GM18505 (cell line): Measurements from ENCODE around the gene SOX6.
"Not testable (repeated sequence)": the region's sequence is repeated elsewhere in the genome, so short reads cannot be mapped to it uniquely, and the experiment has no call there.

Experiments
- ATAC-seq: cut with Tn5 transposase; IDR thresholded peaks from one replicate; pipeline ENCODE4 v1.9.1; 2021; ENCODE audit not compliant: unreplicated experiment
- POLR2A ChIP-seq: IDR thresholded peaks from 4 replicates; pipeline ENCODE4 v1.6.1; 2011; ENCODE audit warnings: borderline replicate concordance; ENCODE audit not compliant: insufficient read depth, insufficient read length; ENCODE audit errors: extremely low read depth

Gene SOX6

DNA sequence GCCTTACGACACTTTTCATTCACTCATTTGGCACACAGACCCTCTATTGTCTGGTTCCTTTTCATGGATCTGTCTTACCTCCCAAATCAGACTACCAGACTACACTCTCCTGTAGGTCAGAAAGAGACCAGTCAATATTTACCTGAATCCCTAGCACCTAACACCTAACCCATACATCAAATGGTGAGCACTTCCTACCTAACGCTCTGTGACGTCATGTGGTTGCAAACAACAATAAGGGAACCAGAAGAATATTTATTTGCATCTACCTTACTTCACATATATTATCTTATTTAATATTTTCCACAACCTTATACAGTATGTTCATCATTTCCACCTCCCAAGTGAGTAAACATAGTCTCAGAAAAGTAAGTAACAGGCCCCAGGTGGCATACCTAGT is 323.4 kb downstream of the SOX6 start:
- no peak for TF ChIP-seq POLR2A
- no peak for ATAC-seq

DNA sequence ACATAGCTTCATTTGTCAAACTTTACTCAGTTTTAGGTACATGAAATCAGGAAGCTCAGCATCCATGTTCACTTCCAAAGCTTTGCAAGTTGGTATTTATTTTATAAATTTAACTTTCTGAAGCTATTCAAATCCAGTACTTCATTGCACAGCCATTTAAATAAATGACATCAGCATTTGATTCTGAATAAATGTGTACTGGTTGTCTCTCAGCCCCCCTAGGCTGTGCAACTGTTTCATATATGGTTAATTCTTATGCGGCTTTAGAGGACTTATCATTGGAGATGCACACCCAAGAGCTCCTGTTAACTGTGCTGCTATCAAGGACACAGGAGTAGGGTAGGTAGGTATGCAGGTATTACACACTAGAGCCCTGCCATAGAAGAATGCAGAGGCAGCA is 325.1 kb downstream of the SOX6 start:
- ATAC-seq, result no peak
- no peak for TF ChIP-seq POLR2A

DNA sequence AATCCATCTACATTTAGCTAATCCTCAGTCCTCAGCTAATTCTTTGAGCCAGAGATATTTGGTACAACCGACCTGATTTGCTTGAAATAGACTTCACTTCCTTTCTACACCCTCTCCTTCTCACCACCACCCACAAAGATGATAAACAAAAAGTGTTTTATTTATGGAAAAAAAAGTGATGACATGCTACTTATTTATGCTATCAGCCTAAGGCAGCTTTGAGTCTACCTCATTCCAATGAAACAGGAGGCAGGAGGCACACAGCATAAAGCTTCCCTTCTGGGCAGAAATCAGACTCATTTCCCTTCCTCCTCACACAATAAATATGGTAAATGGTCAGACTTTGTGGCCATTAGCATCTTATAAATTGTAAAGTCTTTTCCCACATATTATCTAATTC is 325.7 kb downstream of the SOX6 start:
- ATAC-seq, result no peak
- TF ChIP-seq POLR2A, result no peak

DNA sequence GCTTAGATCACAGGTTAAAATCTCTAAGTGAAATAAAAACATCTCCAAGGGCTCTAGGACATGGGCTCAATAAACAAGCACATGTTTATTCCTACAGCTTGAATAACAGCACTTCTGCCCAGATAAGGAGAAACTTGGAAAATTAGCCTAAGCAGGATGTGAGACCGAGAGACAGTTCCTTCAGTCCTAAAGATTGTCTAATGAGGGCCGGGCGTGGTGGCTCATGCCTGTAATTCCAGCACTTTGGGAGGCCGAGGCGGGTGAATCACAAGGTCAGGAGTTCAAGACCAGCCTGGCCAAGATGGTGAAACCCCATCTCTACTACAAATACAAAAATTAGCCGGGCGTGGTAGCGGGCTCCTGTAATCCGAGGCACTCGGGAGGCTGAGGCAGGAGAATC is 327.2 kb downstream of the SOX6 start:
- not testable (repeated sequence) for ATAC-seq

DNA sequence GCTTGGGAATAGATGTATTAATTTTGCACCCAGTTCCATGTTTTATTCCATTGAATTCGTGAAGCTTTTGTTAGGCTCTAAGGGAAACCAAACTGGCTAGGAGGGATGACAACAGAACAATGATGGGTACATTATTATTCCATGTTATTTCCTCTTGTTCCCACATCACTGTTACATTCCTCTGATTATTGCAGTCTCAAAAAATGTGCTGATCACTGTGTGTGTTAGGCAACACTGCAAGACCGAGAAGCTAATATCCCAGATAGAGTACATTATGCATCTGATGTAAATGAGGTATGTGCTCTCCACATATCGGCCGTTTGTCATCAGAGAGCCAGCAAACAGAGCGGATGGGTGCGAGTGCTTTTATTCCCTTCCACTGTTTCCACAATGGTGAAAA is 327.9 kb downstream of the SOX6 start:
- ATAC-seq, result no peak

DNA sequence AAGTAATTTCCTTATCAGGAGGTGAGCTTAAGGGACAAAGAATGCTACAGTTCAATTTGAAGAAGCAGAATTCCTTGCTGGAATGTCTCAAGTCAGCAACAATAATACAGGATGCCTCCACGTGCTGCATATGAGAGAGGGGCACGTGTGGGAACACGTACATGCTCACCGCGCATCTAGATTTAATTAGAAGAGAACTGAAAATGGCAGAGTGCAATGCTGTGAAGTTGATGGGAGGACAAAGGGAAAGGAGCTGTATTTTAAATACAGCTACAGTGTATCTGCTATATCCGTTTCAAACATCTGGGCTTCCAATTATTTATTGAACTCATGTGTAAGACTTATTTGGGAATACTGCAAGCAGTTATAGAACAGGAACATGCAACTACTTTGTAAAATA is 328.7 kb downstream of the SOX6 start:
- ATAC-seq, result no peak
- TF ChIP-seq POLR2A, result no peak

More for the DNA sequence above, 327.9 kb downstream of the SOX6 start:
- no peak for TF ChIP-seq POLR2A

DNA sequence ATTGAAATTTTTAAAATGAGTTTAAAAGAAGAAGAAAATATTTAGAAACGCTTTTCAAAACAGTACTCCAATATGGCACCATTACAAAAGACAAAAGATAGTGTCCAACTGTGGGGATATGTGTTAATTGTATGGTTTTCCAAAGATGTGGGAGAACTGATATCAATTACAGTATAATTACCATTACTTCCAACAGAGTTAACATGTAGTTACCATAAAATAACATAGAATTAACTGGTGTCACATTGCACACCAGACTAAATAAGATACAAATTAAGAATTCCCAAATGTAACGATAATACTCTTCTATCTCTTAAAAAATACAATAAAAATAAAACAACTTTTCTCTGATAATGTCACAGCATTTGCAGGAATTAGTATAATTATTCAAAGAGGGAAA is 329.5 kb downstream of the SOX6 start:
- no peak for ATAC-seq
- no peak for TF ChIP-seq POLR2A

DNA sequence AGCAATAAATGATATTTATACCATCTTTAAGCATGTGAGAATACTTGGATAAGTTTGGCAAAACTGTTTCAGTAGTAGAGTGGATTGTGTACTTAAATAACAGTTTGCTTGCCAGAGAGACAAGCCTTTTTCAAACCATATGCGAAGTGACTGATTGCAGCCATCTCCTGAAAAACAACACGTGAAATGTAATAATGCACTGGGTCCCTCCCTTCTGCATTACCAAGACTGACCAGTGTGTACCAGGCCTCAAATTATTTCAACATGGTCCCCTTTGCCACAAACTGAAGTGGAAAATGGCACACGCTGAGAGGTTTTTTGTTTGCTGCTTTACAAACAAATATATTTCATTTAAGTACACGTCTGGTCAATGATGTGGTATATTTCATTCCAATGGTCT is 337.4 kb downstream of the SOX6 start:
- no peak for TF ChIP-seq POLR2A
- ATAC-seq, result no peak

DNA sequence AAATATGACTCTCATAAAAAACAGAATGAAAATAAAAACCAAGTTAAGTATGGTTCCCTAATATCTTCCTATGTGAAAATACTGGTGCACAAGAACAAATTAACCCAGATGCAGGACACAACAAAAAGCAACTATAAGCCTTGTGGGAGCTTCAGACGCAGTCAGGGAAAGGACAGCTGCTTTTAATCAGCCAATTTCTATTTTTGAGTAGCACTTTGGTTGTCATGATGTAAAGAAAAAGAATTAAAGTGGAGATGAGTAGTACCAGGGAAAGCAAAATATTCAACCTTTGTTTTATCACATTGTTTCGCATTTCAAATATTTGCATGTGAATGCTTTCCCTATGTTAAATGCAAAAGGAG is 339.9 kb downstream of the SOX6 start:
- no peak for ATAC-seq
- TF ChIP-seq POLR2A, result no peak

DNA sequence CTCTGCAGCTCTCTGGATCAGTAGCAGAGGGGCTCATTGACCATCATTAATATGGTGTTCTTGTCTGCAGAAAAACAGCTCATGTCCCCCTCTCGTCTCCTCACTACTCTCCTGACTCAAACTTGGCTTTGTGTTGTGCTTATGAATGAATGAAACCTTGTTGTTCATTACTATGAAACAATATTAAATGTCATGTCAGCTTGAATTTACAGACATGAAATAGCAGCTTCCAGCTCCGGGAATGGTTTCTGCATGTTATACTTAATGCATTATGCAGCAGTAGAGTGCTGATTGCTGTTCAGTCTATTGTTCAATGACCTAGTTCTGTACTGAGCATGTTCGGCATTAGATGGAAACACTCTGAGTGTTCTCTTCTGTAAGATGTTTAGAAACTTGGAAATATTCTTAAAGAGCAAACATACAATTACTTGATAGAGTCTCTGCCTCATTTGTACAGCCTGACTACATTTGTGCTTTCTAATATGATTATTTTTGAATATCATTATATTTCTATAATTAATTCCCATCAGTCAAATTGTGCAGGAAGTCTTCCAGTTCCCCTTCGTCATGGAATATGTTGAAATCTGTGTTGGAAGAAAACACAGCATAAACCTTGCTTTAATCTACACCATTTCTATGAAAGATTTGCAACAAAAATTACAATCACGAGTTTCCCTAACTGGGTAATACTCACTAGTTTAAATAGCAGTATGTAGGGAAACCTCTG is 340.4 kb downstream of the SOX6 start:
- ATAC-seq, result no peak
- TF ChIP-seq POLR2A, result no peak

DNA sequence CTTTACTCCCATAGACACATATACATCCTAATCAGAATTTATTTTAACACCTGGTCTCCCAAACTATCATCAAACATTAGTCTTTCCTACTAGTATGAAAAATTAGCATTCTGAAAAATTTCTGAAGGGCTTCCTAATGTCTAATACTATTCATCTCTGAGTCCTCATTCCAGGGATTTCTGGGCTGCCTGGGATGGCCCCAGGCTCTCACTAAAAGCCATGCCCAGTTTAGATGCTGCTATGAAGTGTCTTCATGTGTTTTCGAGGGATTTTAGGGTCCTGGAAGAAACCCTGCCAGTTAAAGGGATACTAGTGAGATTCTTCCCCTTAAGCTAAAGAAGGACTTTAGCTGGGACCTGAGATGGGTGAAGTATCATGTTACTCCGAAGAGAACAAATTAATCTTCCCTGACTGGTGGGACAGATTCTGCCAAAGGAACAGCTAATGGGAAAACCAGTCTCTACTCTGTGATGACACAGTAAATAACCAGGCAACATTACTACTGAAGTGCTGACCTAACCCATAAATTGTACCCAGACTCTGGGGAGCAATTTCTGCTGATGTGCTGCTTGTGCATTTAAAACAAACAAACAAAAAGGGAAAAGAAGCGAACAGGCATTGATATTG is 342.6 kb downstream of the SOX6 start:
- TF ChIP-seq POLR2A, result no peak

DNA sequence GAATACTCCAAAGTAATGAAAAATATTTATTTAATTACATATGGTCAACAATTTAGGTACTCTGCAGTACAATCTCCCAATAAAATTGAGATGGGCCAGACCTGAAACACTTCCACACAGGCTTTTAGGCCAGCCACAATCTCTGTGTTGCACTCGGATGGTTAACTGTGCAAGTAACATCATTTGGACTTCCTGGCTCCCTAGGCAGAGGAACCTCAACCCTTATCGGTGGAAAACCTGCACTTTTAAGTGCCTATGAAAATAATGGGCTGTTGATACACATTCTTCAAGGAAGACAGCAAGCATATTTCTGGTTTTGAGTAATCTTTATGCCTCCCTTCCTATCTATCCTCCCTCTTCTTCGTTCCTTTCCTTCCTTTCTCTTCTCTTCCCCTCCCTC is 343.1 kb downstream of the SOX6 start:
- TF ChIP-seq POLR2A, result no peak
- ATAC-seq, result no peak

More for the DNA sequence above, 342.6 kb downstream of the SOX6 start:
- no peak for ATAC-seq

DNA sequence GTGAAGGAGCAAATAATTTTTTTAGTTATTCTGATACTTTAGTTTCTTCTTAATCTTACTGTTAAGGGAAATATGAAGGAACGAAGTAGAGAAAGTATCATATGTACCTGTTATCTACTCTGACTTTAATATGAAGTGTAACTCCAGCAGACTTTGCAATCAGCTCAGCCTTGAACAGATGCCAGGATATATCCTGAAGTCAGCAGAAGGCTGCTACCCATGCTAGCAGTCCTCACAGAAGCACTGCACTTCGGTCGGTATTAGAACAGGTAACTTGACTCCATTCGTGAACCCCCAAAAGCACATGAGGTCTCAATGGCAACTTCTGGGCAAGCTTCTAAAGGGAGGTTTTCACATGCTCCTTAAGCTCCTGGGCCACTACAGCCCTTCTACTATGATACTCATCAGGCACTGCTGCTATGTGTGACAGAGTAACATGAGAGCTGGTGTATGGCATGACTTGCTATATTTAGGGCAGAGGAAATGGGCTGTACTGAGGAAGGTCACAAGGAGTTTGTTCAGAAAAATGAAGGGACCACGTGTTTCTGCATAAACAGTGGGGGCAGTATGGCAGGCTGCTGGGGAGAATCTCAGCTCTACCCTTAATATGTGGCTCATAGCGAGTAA is 344.1 kb downstream of the SOX6 start:
- TF ChIP-seq POLR2A, result no peak
- no peak for ATAC-seq

DNA sequence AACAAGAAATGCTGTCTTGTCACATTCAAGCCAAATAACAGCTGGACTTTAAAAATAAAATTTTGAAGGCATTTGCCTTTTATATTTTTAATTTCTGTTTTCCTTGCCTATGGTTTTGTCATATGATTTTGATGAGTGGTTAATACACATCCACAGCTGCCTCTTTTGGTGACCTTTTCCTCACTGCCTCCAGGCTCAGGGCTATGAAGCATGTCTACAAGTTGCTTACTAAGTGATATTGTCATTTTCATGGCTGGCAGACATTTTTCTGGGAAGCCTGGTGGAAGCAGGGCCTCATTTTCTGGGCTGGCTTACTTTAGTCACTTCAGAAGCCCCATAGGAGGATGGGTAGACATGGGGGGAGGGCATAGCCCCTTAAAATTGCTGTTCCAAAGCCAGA is 344.9 kb downstream of the SOX6 start:
- ATAC-seq, result no peak
- TF ChIP-seq POLR2A, result no peak

DNA sequence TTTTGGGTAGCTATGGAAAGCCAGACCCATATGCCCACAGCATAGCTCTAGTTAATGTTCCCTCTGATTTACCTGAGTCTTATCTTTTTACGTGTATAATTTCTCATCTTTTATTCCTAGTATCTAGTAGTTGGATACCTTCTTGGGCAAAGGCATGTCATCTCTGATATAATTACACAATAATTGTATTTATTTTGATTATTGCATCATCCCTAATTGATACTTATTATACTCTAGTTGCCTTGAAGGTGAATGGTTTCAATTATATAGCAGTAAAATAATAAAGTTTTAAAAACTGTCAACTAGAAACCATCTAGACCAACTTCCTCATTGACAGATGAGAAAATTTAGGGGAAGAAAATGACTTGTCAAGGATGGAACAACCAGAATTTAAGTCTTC is 347.3 kb downstream of the SOX6 start:
- no peak for ATAC-seq
- no peak for TF ChIP-seq POLR2A

DNA sequence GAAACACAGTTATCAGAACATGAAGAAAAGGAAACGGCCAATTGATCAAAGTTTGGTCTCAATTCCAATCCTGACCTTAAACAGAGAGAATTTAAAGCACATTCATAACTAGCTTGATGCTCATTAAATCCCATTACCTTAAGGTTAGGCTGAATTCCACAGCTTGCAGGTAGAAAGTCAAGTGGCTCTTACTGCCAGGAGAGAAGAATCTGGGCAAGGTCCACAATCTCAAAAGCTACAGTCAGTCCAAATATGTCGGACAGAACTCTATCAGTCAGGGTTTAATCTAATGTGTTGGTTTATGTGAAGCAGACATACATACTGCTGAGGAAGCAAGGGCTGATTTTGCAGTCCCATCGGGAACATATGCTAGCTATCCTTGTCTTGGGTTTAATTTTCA is 348.8 kb downstream of the SOX6 start:
- TF ChIP-seq POLR2A, result no peak
- no peak for ATAC-seq
